Kidney capillary endothelial cell (primary cell): ENCODE measurements around the gene SCAMP2.

Experiments
- DNase-seq: peaks from one replicate; pipeline ENCODE4 v3.0.0-alpha.2; 2018; ENCODE audit warnings: low spot score

Gene SCAMP2

DNA sequence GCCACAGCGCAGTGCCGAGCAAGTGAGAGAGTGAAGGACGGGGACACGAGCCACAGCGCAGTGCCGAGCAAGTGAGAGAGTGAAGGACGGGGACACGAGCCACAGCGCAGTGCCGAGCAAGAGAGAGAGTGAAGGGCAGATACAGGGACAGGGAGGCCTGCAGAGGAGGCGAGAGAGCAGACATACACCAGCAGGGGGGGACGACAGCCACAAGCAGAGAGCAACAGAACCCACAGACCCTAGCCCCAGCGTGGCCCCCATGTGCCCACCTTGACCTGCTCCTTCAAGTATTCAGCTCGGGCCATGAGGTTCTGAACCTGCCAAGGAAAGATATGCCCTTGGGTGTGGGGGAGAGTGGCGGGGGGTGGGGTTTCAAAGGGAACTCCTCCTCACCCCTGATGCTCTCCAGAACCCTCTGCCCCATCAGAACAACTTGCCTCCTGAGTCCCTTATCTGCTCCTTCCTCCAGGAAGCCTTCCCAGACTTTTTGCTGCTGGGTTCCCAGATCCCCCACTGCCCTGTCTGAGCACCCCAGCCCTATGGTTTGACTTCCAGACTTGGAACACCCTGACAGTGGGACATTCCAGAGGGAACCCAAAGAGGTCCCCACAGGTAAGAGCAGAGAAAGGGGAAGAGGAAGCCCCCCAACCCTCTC is 35.6 kb downstream of the SCAMP2 start:
- DNase-seq: no peak

GRCh38 chr15:74836846-74837245 is 36.3 kb downstream of the SCAMP2 start:
- no peak for DNase-seq

GRCh38 chr15:74835312-74835823 is 37.8 kb downstream of the SCAMP2 start:
- DNase-seq: peak; percentile 55

- no peak for DNase-seq
Measured at GRCh38 chr15:74833376-74834107, 39.6 kb downstream of the SCAMP2 start.

GRCh38 chr15:74832826-74833225 is 40.3 kb downstream of the SCAMP2 start:
- no peak for DNase-seq

DNA sequence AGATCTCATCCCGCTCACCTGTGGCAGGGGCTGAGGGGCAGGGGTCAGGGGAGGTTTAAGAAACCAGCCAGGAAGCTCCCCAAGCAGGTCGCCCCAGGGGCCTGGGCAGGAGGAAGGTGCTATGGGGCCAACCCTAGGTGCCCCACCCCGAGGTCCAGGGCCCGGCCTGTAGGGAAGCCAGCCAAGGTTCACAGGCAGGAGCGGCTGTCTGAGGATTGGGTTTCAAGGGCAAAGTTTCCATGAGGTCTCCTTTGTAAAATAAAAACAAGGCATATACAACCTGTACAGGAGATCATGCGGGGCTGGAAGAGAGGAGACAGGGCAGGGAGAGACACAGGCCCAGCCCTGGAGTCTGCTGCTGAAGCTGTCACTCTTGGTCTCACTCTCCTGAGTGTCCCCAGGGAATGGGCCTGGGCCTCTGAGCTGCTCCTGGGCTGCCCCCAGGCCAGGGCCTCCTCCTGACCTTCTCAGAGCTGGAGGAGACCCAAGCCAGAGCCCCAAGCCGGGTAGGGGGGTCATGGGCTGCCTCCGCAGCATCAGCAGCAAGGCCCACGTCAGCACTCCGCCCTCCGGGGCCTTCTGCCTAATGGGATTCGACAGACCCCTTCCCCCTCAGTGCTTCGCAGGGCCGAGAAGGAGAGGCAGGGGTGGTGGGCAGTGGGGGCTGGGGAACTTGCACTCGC is 41.2 kb downstream of the SCAMP2 start:
- DNase-seq: no peak

DNA sequence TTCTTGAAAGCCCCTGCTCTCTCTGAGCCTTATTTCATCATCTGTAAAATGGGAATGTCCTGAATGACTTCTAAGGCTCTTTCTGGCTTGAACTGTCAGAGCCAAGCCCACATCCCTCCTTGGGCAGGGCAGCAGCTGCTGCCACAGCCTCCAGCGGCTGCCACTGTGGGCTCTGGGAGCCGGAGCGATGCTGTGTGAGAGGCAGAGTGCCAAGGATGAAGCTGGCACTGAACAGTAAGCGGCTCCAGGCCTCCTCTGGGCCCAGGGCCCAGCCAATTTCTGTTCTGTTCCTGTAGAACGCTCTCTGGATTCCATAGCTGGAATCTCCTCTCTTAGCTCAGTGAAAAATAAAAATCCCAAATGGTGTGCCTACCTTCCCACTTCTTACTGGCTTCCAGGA is 42.3 kb downstream of the SCAMP2 start:
- no peak for DNase-seq

DNA sequence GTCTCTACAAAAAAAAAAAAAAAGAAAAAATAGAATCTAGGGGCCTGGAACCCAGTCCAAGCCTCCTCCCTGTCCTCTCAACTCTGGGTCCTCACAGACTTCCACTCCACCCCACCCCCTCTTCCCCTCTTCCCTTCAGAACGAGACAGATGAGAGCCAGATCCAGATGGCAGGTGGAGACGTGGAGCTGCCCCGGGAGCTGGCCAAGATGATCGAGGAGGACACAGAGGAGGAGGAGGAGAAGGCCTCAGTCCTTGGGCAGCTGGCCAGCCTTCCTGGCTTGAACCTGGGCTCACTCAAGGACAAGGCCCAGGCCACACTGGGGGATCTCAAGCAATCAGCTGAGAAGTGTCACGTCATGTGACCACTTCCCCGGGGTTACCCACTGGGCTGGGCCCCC is 43.2 kb downstream of the SCAMP2 start:
- DNase-seq: no peak

DNA sequence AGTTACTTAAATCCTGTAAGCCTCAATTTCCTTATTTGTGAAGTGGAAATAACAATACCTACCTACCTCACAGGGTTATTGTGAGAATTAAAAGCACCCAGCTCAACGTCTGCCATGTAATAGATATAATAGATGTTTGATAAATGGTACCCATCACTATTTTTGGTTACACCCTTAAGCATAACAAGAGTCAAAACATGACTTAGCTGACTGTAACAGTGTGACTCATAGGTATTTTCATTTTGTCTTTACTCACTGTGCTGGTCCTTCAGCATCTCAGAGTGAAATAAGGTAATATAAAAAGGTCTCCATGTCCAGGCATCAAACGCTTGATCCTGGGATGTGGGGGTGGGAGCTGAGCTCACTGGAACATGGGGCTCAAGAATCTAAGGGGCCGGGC is 43.7 kb downstream of the SCAMP2 start:
- no peak for DNase-seq

- no peak for DNase-seq
Measured at GRCh38 chr15:74828835-74829234, 44.3 kb downstream of the SCAMP2 start.

DNA sequence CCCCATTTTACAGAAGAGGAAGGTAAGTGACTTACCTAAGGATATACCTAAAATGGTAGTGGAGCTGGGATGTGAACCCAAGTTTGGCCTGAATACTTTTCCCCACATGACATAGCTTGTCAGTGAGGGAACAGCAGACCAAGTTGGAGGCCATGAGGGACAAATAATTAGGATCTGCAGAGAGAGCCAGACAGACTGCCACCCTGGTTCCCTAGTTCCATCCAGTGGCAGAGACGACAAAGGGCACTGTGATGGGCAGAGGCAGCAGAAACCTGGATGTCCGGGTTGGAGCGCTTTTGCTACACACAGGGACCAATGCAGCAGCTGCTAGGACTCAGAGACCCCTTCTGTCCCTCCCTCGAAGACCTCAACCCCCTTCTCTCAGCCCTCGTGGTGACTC is 45.6 kb downstream of the SCAMP2 start:
- no peak for DNase-seq

DNA sequence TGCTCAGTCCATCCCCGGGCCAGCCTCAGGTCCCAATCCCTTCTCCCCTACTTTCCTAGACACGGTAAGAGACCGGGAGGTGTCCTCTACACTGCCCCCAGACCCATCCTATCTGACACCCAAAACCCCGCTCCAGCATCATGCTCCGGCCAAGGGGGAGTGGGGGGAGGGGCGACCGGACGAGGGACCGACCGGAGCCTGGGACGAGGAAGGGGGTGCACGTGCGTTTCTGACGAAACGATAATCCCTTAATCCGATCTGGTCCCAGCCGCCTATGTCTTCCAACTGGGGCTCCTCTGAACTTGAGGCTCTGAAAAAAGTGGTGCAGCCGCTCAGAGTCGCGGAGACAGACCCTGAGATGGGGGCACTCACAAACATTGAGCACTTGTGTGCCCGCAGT is 46.2 kb downstream of the SCAMP2 start:
- no peak for DNase-seq

- no peak for DNase-seq
Measured at GRCh38 chr15:74826364-74826819, 46.8 kb downstream of the SCAMP2 start, which contains the start of gene CPLX3. CPLX3 (plus strand) TSS chr15:74826627; CDS start chr15:74826704, 77 bp downstream.

DNA sequence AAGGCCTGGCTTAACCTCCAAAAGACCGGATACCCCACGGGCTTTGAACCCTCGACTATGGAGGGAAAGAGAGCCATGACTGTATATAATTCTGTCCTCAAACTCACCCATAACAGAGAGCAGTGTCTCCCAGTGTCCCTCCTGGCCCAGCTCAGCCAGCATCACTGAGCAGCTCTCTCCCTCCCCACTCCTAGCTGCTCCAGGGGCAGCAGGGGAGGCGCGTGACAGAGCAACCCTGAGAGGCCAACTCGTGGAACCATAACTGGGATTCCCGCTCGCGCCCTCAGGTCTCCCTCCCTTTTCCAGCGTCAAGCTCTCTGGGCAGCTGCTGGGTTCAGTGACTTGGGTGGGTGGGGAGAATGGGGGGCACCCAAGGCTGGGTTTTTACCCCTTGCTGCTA is 47.3 kb downstream of the SCAMP2 start:
- no peak for DNase-seq

DNA sequence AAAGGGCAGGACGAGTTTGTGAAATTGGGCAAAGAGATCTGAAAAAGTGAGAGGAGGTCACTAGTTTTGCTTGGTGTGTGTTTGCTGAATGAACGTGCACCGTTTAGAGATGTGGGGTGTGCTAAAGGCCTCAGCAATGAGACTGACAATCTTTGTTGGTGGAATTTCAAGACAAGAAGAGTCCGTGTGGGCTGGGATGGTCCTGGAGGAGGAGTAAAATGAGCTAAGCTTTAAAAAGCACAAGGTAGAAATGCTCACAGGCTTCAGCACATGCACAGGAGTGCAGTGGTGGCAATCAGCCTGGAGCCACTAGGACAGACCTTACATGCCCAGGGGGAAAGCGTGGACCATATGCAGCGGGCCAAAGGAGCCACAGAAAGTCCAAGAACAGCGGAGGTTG is 48.2 kb downstream of the SCAMP2 start:
- no peak for DNase-seq

DNA sequence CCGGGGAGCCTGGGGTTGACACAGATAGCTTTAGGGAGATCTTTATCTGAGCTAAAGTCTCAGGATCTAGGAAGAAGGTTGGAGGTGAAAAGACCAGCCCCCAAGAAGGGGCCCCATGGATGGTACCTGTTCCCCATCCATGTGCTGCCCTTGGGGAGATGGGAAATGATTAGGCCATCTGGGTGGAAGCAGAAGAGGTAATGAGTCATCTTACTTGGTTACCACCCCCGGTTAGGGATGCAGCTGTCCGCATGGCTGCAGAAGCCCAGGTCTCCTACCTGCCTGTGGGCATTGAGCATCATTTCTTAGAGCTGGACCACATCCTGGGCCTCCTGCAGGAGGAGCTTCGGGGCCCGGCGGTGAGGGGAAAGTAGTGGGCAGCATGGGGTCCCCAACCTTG is 49.8 kb downstream of the SCAMP2 start:
- DNase-seq: no peak

GRCh38 chr15:74822233-74822632 is 50.9 kb downstream of the SCAMP2 start:
- DNase-seq: no peak

GRCh38 chr15:74821790-74822158 is 51.4 kb downstream of the SCAMP2 start:
- DNase-seq: no peak

- no peak for DNase-seq
Measured at GRCh38 chr15:74821091-74821789, 51.9 kb downstream of the SCAMP2 start.

GRCh38 chr15:74820056-74820455 is 53.1 kb downstream of the SCAMP2 start:
- no peak for DNase-seq

DNA sequence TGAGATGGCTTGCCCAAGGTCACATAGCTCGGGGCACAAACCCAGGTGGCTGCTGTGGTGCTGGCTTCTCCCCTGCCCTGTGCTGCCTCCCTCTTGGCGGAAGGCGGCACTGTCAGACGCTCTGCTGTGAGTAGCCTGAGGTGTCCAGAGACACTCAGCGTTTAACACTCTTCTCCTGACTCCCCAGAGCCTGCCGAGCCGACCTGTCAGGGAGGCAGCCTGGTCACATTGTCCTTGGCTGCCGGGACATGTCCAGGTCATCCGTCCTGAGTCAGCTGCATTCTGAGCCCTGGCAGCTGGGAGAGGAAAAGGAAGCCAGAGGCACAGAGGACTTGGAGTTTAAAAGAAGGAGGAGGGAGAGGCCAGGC is 55.8 kb downstream of the SCAMP2 start:
- peak; percentile 73 for DNase-seq

DNA sequence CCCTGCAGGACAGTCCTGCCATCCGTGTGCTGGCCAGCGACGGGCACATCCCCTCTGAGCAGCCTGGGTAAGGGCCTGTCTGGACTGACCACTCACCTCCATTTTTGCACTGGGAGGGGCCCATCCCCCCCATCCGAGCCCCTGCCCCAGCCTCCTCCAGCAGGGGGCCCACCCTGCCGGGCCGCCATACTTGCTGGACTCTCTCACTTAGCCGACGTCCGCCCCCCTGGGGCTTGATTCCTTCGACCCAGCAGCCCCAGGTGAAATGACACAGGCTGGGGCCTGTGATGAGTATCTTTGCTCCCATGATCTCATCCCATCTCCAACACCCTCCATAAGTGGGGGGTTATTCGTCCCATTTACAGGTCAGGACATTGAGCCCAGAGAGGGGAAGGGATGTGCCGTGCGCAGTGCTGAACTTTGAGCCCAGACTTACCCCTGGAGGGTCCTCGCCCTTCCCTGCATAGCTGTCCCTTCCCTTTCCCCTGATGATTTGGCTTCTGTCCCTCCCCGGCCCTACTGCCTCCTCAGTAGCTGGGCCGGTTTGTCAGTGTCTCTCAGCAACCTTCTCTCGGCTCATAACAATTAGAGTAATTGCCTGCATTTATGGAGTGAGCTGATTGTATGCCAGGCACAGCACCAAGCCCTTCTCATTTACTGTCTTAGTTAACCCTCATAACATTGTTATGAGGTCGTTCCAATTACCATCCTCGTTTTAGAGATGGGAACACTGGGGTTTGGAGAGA is 56.4 kb downstream of the SCAMP2 start:
- DNase-seq: peak; percentile 12
